PC-9 (cell line): ENCODE measurements around the gene CRTC1.

Experiments
- CTCF ChIP-seq: fragments of 200-600 bp; sonication (generic); conservative IDR thresholded peaks from 2 replicates; pipeline ENCODE4 v1.6.1; 2017; ENCODE audit warnings: mixed run types, antibody characterized with exemption, mild to moderate bottlenecking, moderate library complexity
- EZH2 ChIP-seq: fragments of 200-600 bp; sonication (generic); IDR thresholded peaks from 2 replicates; pipeline ENCODE4 v1.8.0; 2017; ENCODE audit warnings: antibody characterized with exemption, low read depth

GRCh38 chr19:18667531-18668251 lies 15.8 kb upstream of the CRTC1 start:
- TF ChIP-seq CTCF (no peak), EZH2 (no peak)
